Kasumi-1 (cell line): ENCODE data around the gene FIG4.
"Not testable (repeated sequence)": the region's sequence is repeated elsewhere in the genome, so short reads cannot be mapped to it uniquely, and the experiment has no call there.

ENCODE experiments used
- DNase-seq, 2 experiments: peaks; one replicate each; lab custom pipeline; 2025; lab: John Stamatoyannopoulos, UW

FIG4 gene

GRCh38 chr6:109702791-109703190, 11.7 kb downstream of the FIG4 start:
- peak; percentile 45 to 56 for DNase-seq

GRCh38 chr6:109705258-109705657, 14.2 kb downstream of the FIG4 start:
- DNase-seq = peak; percentile 95 to 96

- DNase-seq = no peak
Observed at GRCh38 chr6:109706513-109706912, 15.4 kb downstream of the FIG4 start.

GRCh38 chr6:109708099-109708498, 17.0 kb downstream of the FIG4 start:
- DNase-seq = not testable (repeated sequence)

- DNase-seq = no peak
Observed at GRCh38 chr6:109713097-109713496, 22.0 kb downstream of the FIG4 start.

- DNase-seq = no peak
Observed at GRCh38 chr6:109714166-109714565, 23.1 kb downstream of the FIG4 start.

- DNase-seq = no peak
Observed at GRCh38 chr6:109714611-109715010, 23.5 kb downstream of the FIG4 start.

GRCh38 chr6:109715616-109716015, 24.5 kb downstream of the FIG4 start:
- no peak for DNase-seq

- no peak for DNase-seq
Observed at GRCh38 chr6:109717971-109718370, 26.9 kb downstream of the FIG4 start.

GRCh38 chr6:109718991-109719390, 27.9 kb downstream of the FIG4 start:
- no peak for DNase-seq

GRCh38 chr6:109720311-109720710, 29.2 kb downstream of the FIG4 start:
- DNase-seq = no peak

- DNase-seq = no peak
Observed at GRCh38 chr6:109722011-109722410, 30.9 kb downstream of the FIG4 start.

GRCh38 chr6:109722564-109723254, 31.6 kb downstream of the FIG4 start:
- DNase-seq = no peak

GRCh38 chr6:109725250-109725649, 34.2 kb downstream of the FIG4 start:
- not testable (repeated sequence) for DNase-seq

GRCh38 chr6:109736273-109737025, 45.4 kb downstream of the FIG4 start:
- DNase-seq = no peak

- no peak for DNase-seq
Observed at GRCh38 chr6:109738255-109738654, 47.2 kb downstream of the FIG4 start.

- no peak for DNase-seq
Observed at GRCh38 chr6:109738667-109739066, 47.6 kb downstream of the FIG4 start.

GRCh38 chr6:109739686-109740085, 48.6 kb downstream of the FIG4 start:
- DNase-seq = no peak

- DNase-seq = peak; percentile 18 to 44
Observed at GRCh38 chr6:109740787-109741186, 49.7 kb downstream of the FIG4 start.

- no peak for DNase-seq
Observed at GRCh38 chr6:109743739-109744138, 52.6 kb downstream of the FIG4 start.

- DNase-seq = not testable (repeated sequence)
Observed at GRCh38 chr6:109744779-109745178, 53.7 kb downstream of the FIG4 start.

- no peak for DNase-seq
Observed at GRCh38 chr6:109747221-109747620, 56.1 kb downstream of the FIG4 start.
